GM12892 (cell line): ENCODE results near the gene DMRTA1.

Experiments
- POLR2A ChIP-seq: IDR thresholded peaks from 2 replicates; pipeline ENCODE4 v1.6.1; 2011; ENCODE audit warnings: low read depth, low read length, control low read depth
- TAF1 ChIP-seq: IDR thresholded peaks from 2 replicates; pipeline ENCODE4 v1.6.1; 2011; ENCODE audit warnings: low read depth, mild to moderate bottlenecking, control low read depth, low read length, borderline replicate concordance

- TF ChIP-seq TAF1 (no peak), POLR2A (no peak)
Measured at GRCh38 chr9:22481566-22481965, 34.9 kb downstream of the DMRTA1 start.
